IMR-90 (cell line): Measurements from ENCODE around the gene KDSR. TPM values are rescaled to one million over a fixed set of nuclear protein-coding genes. Genes with fewer than 3 reads are reported as not detected.
A peak's percentile ranks its signal among the peaks of the same experiment; 100 is the strongest.

ENCODE experiments used
- ATAC-seq: fragments of 200-7000 bp; cut with Tn5 transposase; 2 replicates; pipeline ENCODE4 v1.9.1; 2020; ENCODE audit warnings: low read depth, mild to moderate bottlenecking, moderate library complexity
- BruUV-seq: library from RNA; stranded (reverse); fragments of 400-500 nt; replicated peaks from 2 replicates; lab custom pipeline; 2021; lab: Mats Ljungman, UMichigan
- CTCF ChIA-PET: fragments of 300-600 bp; formaldehyde crosslinking; extraction: SDS; loops from one replicate; lab custom pipeline; 2021; ENCODE audit warnings: antibody characterized with exemption; lab: Yijun Ruan, JAX
- POLR2A ChIA-PET: fragments of 300-600 bp; sonication (Branson Sonifier 250); formaldehyde crosslinking; loops from one replicate; lab custom pipeline; 2022; ENCODE audit warnings: antibody characterized with exemption; ENCODE audit not compliant: unreplicated experiment; lab: Charles Lee
- DNase-seq: peaks from one replicate; pipeline ENCODE4 v3.0.0; 2013
- H2AFZ ChIP-seq: replicated peaks from 2 replicates; pipeline ENCODE3; 2013; ENCODE audit warnings: low read length, mild to moderate bottlenecking; ENCODE audit not compliant: poor library complexity
- H2AK5ac ChIP-seq: 2 replicates; pipeline ENCODE4 v1.6.1; 2013; ENCODE audit warnings: low read depth, low read length, inconsistent platforms
- H2AK9ac ChIP-seq: replicated peaks from 2 replicates; pipeline ENCODE3; 2013; ENCODE audit warnings: mild to moderate bottlenecking, low read depth, low read length, moderate library complexity; ENCODE audit not compliant: poor library complexity
- H2BK120ac ChIP-seq: 2 replicates; pipeline ENCODE4 v1.6.1; 2013; ENCODE audit warnings: low read depth, low read length, inconsistent platforms
- H2BK15ac ChIP-seq: 3 replicates; pipeline ENCODE4 v1.6.1; 2013; ENCODE audit warnings: low read depth, low read length, inconsistent platforms
- H2BK20ac ChIP-seq: 2 replicates; pipeline ENCODE4 v1.6.1; 2013; ENCODE audit warnings: low read depth, mild to moderate bottlenecking, inconsistent platforms, low read length, moderate library complexity
- H2BK5ac ChIP-seq: 2 replicates; pipeline ENCODE4 v1.6.1; 2013; ENCODE audit warnings: mild to moderate bottlenecking, low read depth, low read length, inconsistent platforms; ENCODE audit not compliant: poor library complexity, severe bottlenecking
- H3K14ac ChIP-seq: replicated peaks from 2 replicates; pipeline ENCODE4 v1.6.1; 2013; ENCODE audit warnings: low read depth, low read length, inconsistent platforms
- H3K18ac ChIP-seq: 2 replicates; pipeline ENCODE4 v1.6.1; 2013; ENCODE audit warnings: low read depth, low read length, control low read depth
- H3K23ac ChIP-seq: 2 replicates; pipeline ENCODE4 v1.6.1; 2013; ENCODE audit warnings: low read depth, low read length, inconsistent platforms
- H3K27ac ChIP-seq: 2 replicates; pipeline ENCODE4 v1.5.1; 2013; ENCODE audit warnings: mild to moderate bottlenecking, control low read depth, low read length; ENCODE audit not compliant: insufficient read depth
- H3K27me3 ChIP-seq: 2 replicates; pipeline ENCODE4 v1.6.1; 2013; ENCODE audit warnings: low read length; ENCODE audit not compliant: control insufficient read depth, insufficient read depth
- H3K36me3 ChIP-seq: 2 replicates; pipeline ENCODE4 v1.6.1; 2013; ENCODE audit warnings: low read length, mixed read lengths; ENCODE audit not compliant: control insufficient read depth, insufficient read depth
- H3K4ac ChIP-seq: 2 replicates; pipeline ENCODE4 v1.6.1; 2013; ENCODE audit warnings: low read depth, low read length, inconsistent platforms
- H3K4me1 ChIP-seq: 2 replicates; pipeline ENCODE4 v1.6.1; 2013; ENCODE audit warnings: low read length, mixed read lengths; ENCODE audit not compliant: control insufficient read depth, insufficient read depth
- H3K4me2 ChIP-seq: 2 replicates; pipeline ENCODE4 v1.6.1; 2013; ENCODE audit warnings: low read depth, mild to moderate bottlenecking, control low read depth, low read length, moderate library complexity
- H3K4me3 ChIP-seq: 2 replicates; pipeline ENCODE4 v1.5.1; 2013; ENCODE audit warnings: low read depth, mild to moderate bottlenecking, control low read depth, low read length, moderate library complexity; ENCODE audit not compliant: insufficient read depth
- H3K56ac ChIP-seq: 2 replicates; pipeline ENCODE4 v1.6.1; 2013; ENCODE audit warnings: low read length, inconsistent platforms; ENCODE audit not compliant: insufficient read depth; ENCODE audit errors: extremely low read depth
- H3K79me1 ChIP-seq, 2 experiments: 2 replicates each; pipeline ENCODE4 v1.6.1; 2013; ENCODE audit warnings: low read length in 2 of 2, inconsistent platforms in 1 of 2, low read depth in 1 of 2
- H3K9ac ChIP-seq: 2 replicates; pipeline ENCODE4 v1.6.1; 2013; ENCODE audit warnings: low read depth, low read length, control low read depth
- H3K9me1 ChIP-seq: 2 replicates; pipeline ENCODE4 v1.6.1; 2013; ENCODE audit warnings: low read length, inconsistent platforms; ENCODE audit not compliant: insufficient read depth
- H3K9me3 ChIP-seq: 2 replicates; pipeline ENCODE4 v1.6.1; 2013; ENCODE audit warnings: low read length; ENCODE audit not compliant: control insufficient read depth, insufficient read depth
- H4K20me1 ChIP-seq: 2 replicates; pipeline ENCODE4 v1.6.1; 2013; ENCODE audit warnings: low read length, inconsistent platforms; ENCODE audit not compliant: insufficient read depth
- H4K5ac ChIP-seq: 2 replicates; pipeline ENCODE4 v1.6.1; 2013; ENCODE audit warnings: mild to moderate bottlenecking, low read depth, low read length, control low read depth
- H4K8ac ChIP-seq, 2 experiments: 2 replicates each; pipeline ENCODE4 v1.6.1; 2013; ENCODE audit warnings: low read depth in 2 of 2, low read length in 2 of 2, control low read depth in 1 of 2, inconsistent platforms in 1 of 2
- H4K91ac ChIP-seq: 2 replicates; pipeline ENCODE4 v1.6.1; 2013; ENCODE audit warnings: low read depth, low read length, inconsistent platforms; ENCODE audit not compliant: insufficient read depth
- BHLHE40 ChIP-seq: fragments of 150-350 bp; IDR thresholded peaks from 2 replicates; pipeline ENCODE4 v1.6.1; 2016; ENCODE audit warnings: mild to moderate bottlenecking, low read depth, low read length
- CEBPB ChIP-seq: IDR thresholded peaks from 2 replicates; pipeline ENCODE4 v1.6.1; 2012; ENCODE audit warnings: low read depth, low read length, improper control_type of control experiment
- CHD1 ChIP-seq: IDR thresholded peaks from 2 replicates; pipeline ENCODE4 v1.6.1; 2012; ENCODE audit warnings: low read depth, low read length, improper control_type of control experiment
- FOS ChIP-seq: fragments of 150-350 bp; IDR thresholded peaks from 2 replicates; pipeline ENCODE4 v1.6.1; 2016; ENCODE audit warnings: low read depth, low read length
- MAFK ChIP-seq: IDR thresholded peaks from 2 replicates; pipeline ENCODE4 v1.6.1; 2012; ENCODE audit warnings: low read depth, low read length, improper control_type of control experiment
- MXI1 ChIP-seq: IDR thresholded peaks from 2 replicates; pipeline ENCODE4 v1.6.1; 2012; ENCODE audit warnings: low read depth, mild to moderate bottlenecking, low read length, moderate library complexity, borderline replicate concordance
- NFE2L2 ChIP-seq: fragments of 150-350 bp; IDR thresholded peaks from 2 replicates; pipeline ENCODE4 v1.6.1; 2016; ENCODE audit warnings: low read depth, mild to moderate bottlenecking, low read length
- POLR2A ChIP-seq: IDR thresholded peaks from 2 replicates; pipeline ENCODE4 v1.6.1; 2012; ENCODE audit warnings: mild to moderate bottlenecking, low read depth, low read length
- RAD21 ChIP-seq: IDR thresholded peaks from 2 replicates; pipeline ENCODE4 v1.6.1; 2012; ENCODE audit warnings: low read length, improper control_type of control experiment
- RCOR1 ChIP-seq: IDR thresholded peaks from 2 replicates; pipeline ENCODE4 v1.6.1; 2012; ENCODE audit warnings: mild to moderate bottlenecking, low read length, improper control_type of control experiment; ENCODE audit not compliant: insufficient replicate concordance
- RFX5 ChIP-seq: IDR thresholded peaks from 2 replicates; pipeline ENCODE4 v1.8.0; 2012; ENCODE audit warnings: low read depth, mild to moderate bottlenecking, low read length, moderate library complexity
- SMC3 ChIP-seq: fragments of 150-350 bp; IDR thresholded peaks from 2 replicates; pipeline ENCODE4 v1.6.1; 2016; ENCODE audit warnings: low read depth, mild to moderate bottlenecking, antibody characterized with exemption, low read length, moderate library complexity
- USF2 ChIP-seq: fragments of 150-350 bp; IDR thresholded peaks from 2 replicates; pipeline ENCODE4 v1.6.1; 2017; ENCODE audit warnings: mild to moderate bottlenecking, antibody characterized with exemption, low read length, low read depth
- WGBS, 2 experiments: methylation state at CpG; one replicate each; pipeline versions ENCODE4 v1.1.5 to v1.1.7; 2013; ENCODE audit warnings: missing lambda C conversion rate in 2 of 2; ENCODE audit not compliant: insufficient read length in 1 of 2; ENCODE audit errors: extremely low coverage in 2 of 2; 5-methylcytosine and 5-hydroxymethylcytosine counted together
- dilution Hi-C: fragments of 300-500 bp; cut with HindIII; formaldehyde crosslinking; loops from one replicate; pipeline ENCODE4 v1.14.3; 2018; ENCODE audit warnings: low sequenced_read_pairs; ENCODE audit not compliant: unreplicated experiment
- in situ Hi-C: fragments of 300-500 bp; cut with MboI; formaldehyde crosslinking; loops from 3 replicates; pipeline ENCODE4 v1.14.3; 2019; ENCODE audit warnings: low sequenced_read_pairs, inconsistent platforms, mixed read lengths
- intact Hi-C: fragments of 100-400 bp; cut with micrococcal nuclease; formaldehyde crosslinking; loops from 2 replicates; pipeline ENCODE4 v1.10.0; 2022
- polyA plus RNA-seq, 3 experiments: library from polyadenylated mRNA; depleted of rRNA; stranded (reverse); fragments of >200 nt; gene quantifications; 2 replicates each; pipeline ENCODE4 v1.2.3, GENCODE V29; 2012; ENCODE audit warnings: low replicate concordance in 1 of 3
- total RNA-seq: library from RNA; depleted of rRNA; stranded (reverse); fragments of >200 nt; gene quantifications from 2 replicates; pipeline ENCODE4 v1.2.3, GENCODE V29; 2012
- TF ChIP-seq, protein P1 (sequence below): conservative IDR thresholded peaks from 2 replicates; pipeline ENCODE4 v1.5.1; 2012; ENCODE audit warnings: mild to moderate bottlenecking, low read depth, low read length, improper control_type of control experiment
- TF ChIP-seq, protein P2 (sequence below): fragments of 150-350 bp; IDR thresholded peaks from 2 replicates; pipeline ENCODE4 v1.6.1; 2016; ENCODE audit warnings: low read depth, mild to moderate bottlenecking, low read length, moderate library complexity, borderline replicate concordance

The KDSR gene
- total and polyA plus RNA-seq, 2 of the 4 experiments (the other 2 are of a cell fraction): 21.5 to 21.9 TPM

DNA sequence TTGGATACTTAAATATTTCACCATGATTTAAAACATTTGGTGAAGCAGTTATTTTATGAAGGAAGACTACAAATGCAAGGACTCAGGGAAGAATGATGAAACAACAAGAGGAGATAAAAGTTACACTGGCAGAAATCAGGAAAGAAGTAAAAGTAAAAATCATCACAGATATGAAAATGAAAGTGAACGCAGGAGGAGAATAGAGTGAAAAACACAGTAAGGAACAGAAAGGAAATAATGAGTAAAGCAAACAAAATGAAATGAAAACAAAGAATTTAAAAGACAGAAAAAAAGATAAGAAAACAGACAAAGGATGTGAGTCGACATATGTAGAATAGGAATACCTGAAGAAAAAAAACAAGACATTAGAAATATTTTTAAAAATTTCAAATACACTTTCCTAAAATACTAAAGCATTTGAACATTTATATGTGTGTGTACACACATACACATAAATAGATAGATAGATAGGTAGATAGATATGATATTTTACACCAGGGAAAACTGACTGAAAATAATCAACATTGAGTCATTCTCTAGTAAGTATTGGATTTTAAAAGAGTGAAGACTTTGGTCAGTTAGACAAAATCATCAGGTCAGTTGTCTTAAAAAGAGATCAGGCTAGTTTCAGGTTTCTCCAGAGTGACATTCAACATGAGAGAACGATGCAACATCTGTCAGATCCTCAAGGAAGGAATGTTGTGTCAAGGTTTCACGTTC is 12.1 kb upstream of the KDSR start:
- H2AFZ ChIP-seq: no peak overlapping the region
- H4K5ac ChIP-seq: no peak overlapping the region
- H3K27me3 ChIP-seq: no peaks in the 10 kb centered on the region
- BruUV-seq: no TSS peak
- H3K36me3 ChIP-seq: peaks cover 6% of the 10 kb centered on the region; the same call in 1 of the 2 replicates
- no peak overlapping the region for H3K4me3 ChIP-seq
- no peak overlapping the region for H2AK9ac ChIP-seq
- peak overlapping the region; percentile 34; the same call in 1 of the 2 replicates for H2BK20ac ChIP-seq
- no peak overlapping the region for H3K56ac ChIP-seq
- dilution Hi-C loops (no loop called here), intact Hi-C loops (no loop called here), in situ Hi-C loops (no loop called here)
- H3K9me3 ChIP-seq: peaks cover 4% of the 10 kb centered on the region; the same call in 1 of the 2 replicates
- H3K9ac ChIP-seq: no peak overlapping the region
- no peak overlapping the region for H2AK5ac ChIP-seq
- ATAC-seq (no peak), DNase-seq (no peak)
- no peak overlapping the region for H3K14ac ChIP-seq
- no peak overlapping the region for H3K23ac ChIP-seq
- no peaks in the 10 kb centered on the region for H3K4me1 ChIP-seq
- ChIA-PET CTCF (no interaction called here), POLR2A (no interaction called here)
- no peak overlapping the region; the same call in 2 of the 3 replicates for H2BK15ac ChIP-seq
- H3K18ac ChIP-seq: no peak overlapping the region
- H4K91ac ChIP-seq: no peak overlapping the region
- 80% methylated on average over 1 of the region's 4 CpGs; no CpG with 5 or more reads in 1 of the 2 experiments for WGBS, 2 experiments
- peak overlapping the region; percentile 40; the same call in 1 of the 2 replicates for H3K4me2 ChIP-seq
- H3K9me1 ChIP-seq: no peaks in the 10 kb centered on the region
- H4K8ac ChIP-seq: 0 out of 4 replicates have a peak overlapping the region, but pooled peaks of 1 of the 2 experiments have one; percentile 25
- H4K20me1 ChIP-seq: no peaks in the 10 kb centered on the region
- H3K27ac ChIP-seq: no peak overlapping the region
- H2BK5ac ChIP-seq: no peak overlapping the region
- H2BK120ac ChIP-seq: no peak overlapping the region
- H3K4ac ChIP-seq: no peak overlapping the region; the same call in 1 of the 2 replicates
- H3K79me1 ChIP-seq: no peaks in the 10 kb centered on the region
- TF ChIP-seq NFE2L2: no peak
- TF ChIP-seq RAD21: no peak
- no peak for TF ChIP-seq SMC3
- no peak for TF ChIP-seq CHD1
- no peak for TF ChIP-seq FOS
- TF ChIP-seq CEBPB: no peak
- TF ChIP-seq MAFK: no peak
- TF ChIP-seq BHLHE40: no peak
- TF ChIP-seq POLR2A: no peak
- TF ChIP-seq RCOR1: no peak
- TF ChIP-seq, protein P1, sequence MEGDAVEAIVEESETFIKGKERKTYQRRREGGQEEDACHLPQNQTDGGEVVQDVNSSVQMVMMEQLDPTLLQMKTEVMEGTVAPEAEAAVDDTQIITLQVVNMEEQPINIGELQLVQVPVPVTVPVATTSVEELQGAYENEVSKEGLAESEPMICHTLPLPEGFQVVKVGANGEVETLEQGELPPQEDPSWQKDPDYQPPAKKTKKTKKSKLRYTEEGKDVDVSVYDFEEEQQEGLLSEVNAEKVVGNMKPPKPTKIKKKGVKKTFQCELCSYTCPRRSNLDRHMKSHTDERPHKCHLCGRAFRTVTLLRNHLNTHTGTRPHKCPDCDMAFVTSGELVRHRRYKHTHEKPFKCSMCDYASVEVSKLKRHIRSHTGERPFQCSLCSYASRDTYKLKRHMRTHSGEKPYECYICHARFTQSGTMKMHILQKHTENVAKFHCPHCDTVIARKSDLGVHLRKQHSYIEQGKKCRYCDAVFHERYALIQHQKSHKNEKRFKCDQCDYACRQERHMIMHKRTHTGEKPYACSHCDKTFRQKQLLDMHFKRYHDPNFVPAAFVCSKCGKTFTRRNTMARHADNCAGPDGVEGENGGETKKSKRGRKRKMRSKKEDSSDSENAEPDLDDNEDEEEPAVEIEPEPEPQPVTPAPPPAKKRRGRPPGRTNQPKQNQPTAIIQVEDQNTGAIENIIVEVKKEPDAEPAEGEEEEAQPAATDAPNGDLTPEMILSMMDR: no peak
- TF ChIP-seq MXI1: no peak
- TF ChIP-seq, protein P2, sequence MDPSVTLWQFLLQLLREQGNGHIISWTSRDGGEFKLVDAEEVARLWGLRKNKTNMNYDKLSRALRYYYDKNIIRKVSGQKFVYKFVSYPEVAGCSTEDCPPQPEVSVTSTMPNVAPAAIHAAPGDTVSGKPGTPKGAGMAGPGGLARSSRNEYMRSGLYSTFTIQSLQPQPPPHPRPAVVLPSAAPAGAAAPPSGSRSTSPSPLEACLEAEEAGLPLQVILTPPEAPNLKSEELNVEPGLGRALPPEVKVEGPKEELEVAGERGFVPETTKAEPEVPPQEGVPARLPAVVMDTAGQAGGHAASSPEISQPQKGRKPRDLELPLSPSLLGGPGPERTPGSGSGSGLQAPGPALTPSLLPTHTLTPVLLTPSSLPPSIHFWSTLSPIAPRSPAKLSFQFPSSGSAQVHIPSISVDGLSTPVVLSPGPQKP: no peak
- TF ChIP-seq USF2: no peak
- TF ChIP-seq RFX5: no peak
